PC-9 (cell line): ENCODE data around the gene RAB40B. TPM values are rescaled to one million over a fixed set of nuclear protein-coding genes. Genes with fewer than 3 reads are reported as not detected.

ENCODE experiments used
- BruUV-seq: library from RNA; stranded (reverse); fragments of 400-500 nt; replicated peaks from 2 replicates; lab custom pipeline; 2021; lab: Mats Ljungman, UMichigan
- CTCF ChIA-PET: fragments of 300-600 bp; sonication (Branson Sonifier 250); formaldehyde crosslinking; loops from one replicate; lab custom pipeline; 2022; ENCODE audit warnings: antibody characterized with exemption; lab: Charles Lee
- POLR2A ChIA-PET: fragments of 300-600 bp; sonication (Branson Sonifier 250); formaldehyde crosslinking; loops from one replicate; lab custom pipeline; 2022; ENCODE audit warnings: antibody characterized with exemption; ENCODE audit not compliant: unreplicated experiment; lab: Charles Lee
- DNase-seq, 2 experiments: peaks; one replicate each; pipeline versions ENCODE4 v3.0.0 to v3.0.0-alpha.2; 2015 to 2022; ENCODE audit warnings: mixed read lengths in 1 of 2
- H2AFZ ChIP-seq: fragments of 200-600 bp; sonication (generic); 2 replicates; pipeline ENCODE4 v1.8.1; 2017; ENCODE audit warnings: antibody characterized with exemption
- H3F3A ChIP-seq: fragments of 200-600 bp; sonication (generic); 2 replicates; pipeline ENCODE4 v1.8.1; 2017; ENCODE audit warnings: antibody characterized with exemption, mild to moderate bottlenecking, low read depth; ENCODE audit not compliant: insufficient read depth
- H3K27ac ChIP-seq: fragments of 200-600 bp; sonication (generic); 2 replicates; pipeline ENCODE4 v1.6.1; 2016; ENCODE audit warnings: mixed run types
- H3K27me3 ChIP-seq: fragments of 200-600 bp; sonication (generic); 2 replicates; pipeline ENCODE4 v1.6.1; 2016; ENCODE audit warnings: low read depth, mixed run types; ENCODE audit not compliant: insufficient read depth
- H3K36me3 ChIP-seq: fragments of 200-600 bp; sonication (generic); 2 replicates; pipeline ENCODE4 v1.6.1; 2016; ENCODE audit warnings: low read depth, mixed run types
- H3K4me1 ChIP-seq: fragments of 200-600 bp; sonication (generic); replicated peaks from 2 replicates; pipeline ENCODE4 v1.6.1; 2016; ENCODE audit warnings: mixed run types; ENCODE audit not compliant: insufficient read depth
- H3K4me2 ChIP-seq: fragments of 200-600 bp; sonication (generic); 2 replicates; pipeline ENCODE4 v1.6.1; 2017; ENCODE audit warnings: mixed run types
- H3K4me3 ChIP-seq: fragments of 200-600 bp; sonication (generic); 2 replicates; pipeline ENCODE4 v1.6.1; 2016; ENCODE audit warnings: mixed run types
- H3K79me2 ChIP-seq: fragments of 200-600 bp; sonication (generic); 2 replicates; pipeline ENCODE4 v1.6.1; 2017; ENCODE audit warnings: low read depth, mixed run types
- H3K9me2 ChIP-seq: fragments of 200-600 bp; sonication (generic); 2 replicates; pipeline ENCODE4 v1.8.1; 2017; ENCODE audit warnings: mild to moderate bottlenecking; ENCODE audit not compliant: insufficient read depth
- H3K9me3 ChIP-seq: fragments of 200-600 bp; sonication (generic); 2 replicates; pipeline ENCODE4 v1.8.1; 2016; ENCODE audit warnings: low read depth; ENCODE audit not compliant: insufficient read depth
- H4K20me1 ChIP-seq: fragments of 200-600 bp; sonication (generic); 2 replicates; pipeline ENCODE4 v1.8.1; 2017; ENCODE audit not compliant: insufficient read depth
- CTCF ChIP-seq: fragments of 200-600 bp; sonication (generic); conservative IDR thresholded peaks from 2 replicates; pipeline ENCODE4 v1.6.1; 2017; ENCODE audit warnings: mixed run types, antibody characterized with exemption, mild to moderate bottlenecking, moderate library complexity
- EZH2 ChIP-seq: fragments of 200-600 bp; sonication (generic); IDR thresholded peaks from 2 replicates; pipeline ENCODE4 v1.8.0; 2017; ENCODE audit warnings: antibody characterized with exemption, low read depth
- intact Hi-C: fragments of 100-400 bp; cut with micrococcal nuclease; formaldehyde crosslinking; loops from one replicate; pipeline ENCODE4 v1.10.0; 2022; ENCODE audit not compliant: unreplicated experiment
- total RNA-seq: library from RNA; stranded (reverse); gene quantifications from 2 replicates; pipeline ENCODE4 v1.2.3, GENCODE V29; 2021

RAB40B gene
- total RNA-seq, 1 experiment from 2014 or later, result 7.9 TPM

- H3K79me2 ChIP-seq, result no peaks in the 10 kb centered on the region
- intact Hi-C loops, result no loop called here
- no TSS peak for BruUV-seq
- no peaks in the 10 kb centered on the region for H3K9me3 ChIP-seq
- no peaks in the 10 kb centered on the region for H3K4me1 ChIP-seq
- no peak for TF ChIP-seq CTCF
- no peak for TF ChIP-seq EZH2
- H4K20me1 ChIP-seq, result no peaks in the 10 kb centered on the region
- no peaks in the 10 kb centered on the region for H3K9me2 ChIP-seq
- H3K36me3 ChIP-seq, result no peaks in the 10 kb centered on the region
- H3K27ac ChIP-seq, result no peak overlapping the region
- no peak overlapping the region for H3K4me3 ChIP-seq
- ChIA-PET CTCF (no interaction called here), POLR2A (no interaction called here)
- H3K27me3 ChIP-seq, result no peaks in the 10 kb centered on the region
- no peak overlapping the region for H2AFZ ChIP-seq
- H3F3A ChIP-seq, result no peaks in the 10 kb centered on the region
- no peak for DNase-seq
- no peak overlapping the region for H3K4me2 ChIP-seq
Measured at GRCh38 chr17:82675476-82676245, 22.8 kb downstream of the RAB40B start.

- intact Hi-C loops, result no loop called here
- Histone ChIP-seq H2AFZ (no peak overlapping the region), H3K4me2 (no peak overlapping the region), H3K9me3 (no peaks in the 10 kb centered on the region), H4K20me1 (no peaks in the 10 kb centered on the region), H3K4me3 (no peak overlapping the region), H3K4me1 (no peaks in the 10 kb centered on the region), H3K27ac (no peak overlapping the region), H3K36me3 (no peaks in the 10 kb centered on the region), H3K79me2 (no peaks in the 10 kb centered on the region), H3K27me3 (no peaks in the 10 kb centered on the region), H3F3A (no peaks in the 10 kb centered on the region), H3K9me2 (no peaks in the 10 kb centered on the region)
- DNase-seq, result no peak
- TF ChIP-seq EZH2 (no peak), CTCF (no peak)
- BruUV-seq, result no TSS peak
- ChIA-PET CTCF (no interaction called here), POLR2A (no interaction called here)
Measured at GRCh38 chr17:82674656-82675475, 23.6 kb downstream of the RAB40B start.

GRCh38 chr17:82670661-82671450 lies 27.6 kb downstream of the RAB40B start:
- no peak overlapping the region for H2AFZ ChIP-seq
- no peak overlapping the region for H3K4me2 ChIP-seq
- H3K27me3 ChIP-seq, result no peaks in the 10 kb centered on the region
- no TSS peak for BruUV-seq
- POLR2A ChIA-PET, result no interaction called here
- TF ChIP-seq CTCF (no peak), EZH2 (no peak)
- H3K9me3 ChIP-seq, result no peaks in the 10 kb centered on the region
- CTCF ChIA-PET, result interaction anchor here (0.7 kb wide), 1 partner anchor 274 kb away, joined by 8 read pairs; no protein-coding TSS in a partner anchor
- no peaks in the 10 kb centered on the region for H3K4me1 ChIP-seq
- H3F3A ChIP-seq, result no peaks in the 10 kb centered on the region
- no peak overlapping the region for H3K27ac ChIP-seq
- no peak overlapping the region for H3K4me3 ChIP-seq
- intact Hi-C loops, result no loop called here
- H4K20me1 ChIP-seq, result no peaks in the 10 kb centered on the region
- H3K36me3 ChIP-seq, result no peaks in the 10 kb centered on the region
- H3K79me2 ChIP-seq, result no peaks in the 10 kb centered on the region
- H3K9me2 ChIP-seq, result no peaks in the 10 kb centered on the region
- no peak for DNase-seq
